K562 treated with DMSO at 1 percent for 4 hours (cell line): Measurements from ENCODE around the gene ZNF345. TPM values are rescaled to one million over a fixed set of nuclear protein-coding genes. Genes with fewer than 3 reads are reported as not detected.

ENCODE experiments used
- total RNA-seq: library from RNA; unstranded; fragments of 300-600 nt; gene quantifications from 2 replicates; pipeline ENCODE4 v1.2.3, GENCODE V29; 2022; ENCODE audit not compliant: insufficient read depth

ZNF345 gene
- 0.31 TPM in 1 of 2 replicates, not detected in the other for total RNA-seq

DNA sequence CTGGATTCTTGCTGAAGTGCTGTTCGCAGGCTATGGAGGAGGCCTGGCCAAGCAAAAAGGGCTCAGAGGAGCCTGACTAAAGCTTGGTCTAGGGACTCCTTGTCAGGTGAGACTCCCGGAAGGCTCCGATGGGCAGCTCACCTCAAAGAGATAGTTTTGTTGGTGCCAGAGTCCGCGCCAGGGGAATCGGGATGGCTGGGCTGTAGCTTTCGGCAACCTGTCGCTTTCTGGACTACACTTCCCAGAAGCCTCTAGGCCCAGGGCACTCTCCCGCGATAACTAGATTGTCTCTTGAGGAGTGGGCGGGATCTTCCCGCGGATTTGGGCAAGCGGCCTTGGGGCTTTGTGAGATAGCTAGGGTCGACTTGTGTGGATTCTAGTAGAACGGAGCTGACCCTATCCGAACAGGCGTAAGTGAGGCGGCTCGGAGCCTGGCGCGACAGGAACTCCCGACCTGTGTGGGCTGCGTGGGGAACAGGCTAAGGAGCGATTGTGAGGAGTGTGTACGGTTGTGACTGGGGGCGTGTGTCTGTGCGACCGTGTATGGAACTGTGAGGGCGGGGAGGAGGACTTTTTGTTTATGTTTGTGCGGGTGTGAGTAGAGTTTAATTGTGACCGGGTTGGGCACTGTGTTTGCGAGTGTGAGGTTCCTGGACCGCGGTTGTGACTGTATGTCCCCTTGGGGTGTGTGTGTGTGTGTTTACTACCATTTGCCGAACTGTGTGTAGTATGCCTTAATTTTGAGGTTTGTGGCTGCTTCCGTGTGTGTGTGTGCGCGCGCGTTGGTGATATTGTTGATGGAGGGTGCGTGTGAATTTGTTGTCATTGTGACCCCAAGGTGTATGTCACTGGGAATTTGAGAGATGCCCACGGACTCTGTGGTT, at the start of gene ZNF345:
ZNF345 (plus strand) TSS at position 318 of the 884 bp plus-strand sequence. CDS start 25,955 bp downstream, outside the sequence.

DNA sequence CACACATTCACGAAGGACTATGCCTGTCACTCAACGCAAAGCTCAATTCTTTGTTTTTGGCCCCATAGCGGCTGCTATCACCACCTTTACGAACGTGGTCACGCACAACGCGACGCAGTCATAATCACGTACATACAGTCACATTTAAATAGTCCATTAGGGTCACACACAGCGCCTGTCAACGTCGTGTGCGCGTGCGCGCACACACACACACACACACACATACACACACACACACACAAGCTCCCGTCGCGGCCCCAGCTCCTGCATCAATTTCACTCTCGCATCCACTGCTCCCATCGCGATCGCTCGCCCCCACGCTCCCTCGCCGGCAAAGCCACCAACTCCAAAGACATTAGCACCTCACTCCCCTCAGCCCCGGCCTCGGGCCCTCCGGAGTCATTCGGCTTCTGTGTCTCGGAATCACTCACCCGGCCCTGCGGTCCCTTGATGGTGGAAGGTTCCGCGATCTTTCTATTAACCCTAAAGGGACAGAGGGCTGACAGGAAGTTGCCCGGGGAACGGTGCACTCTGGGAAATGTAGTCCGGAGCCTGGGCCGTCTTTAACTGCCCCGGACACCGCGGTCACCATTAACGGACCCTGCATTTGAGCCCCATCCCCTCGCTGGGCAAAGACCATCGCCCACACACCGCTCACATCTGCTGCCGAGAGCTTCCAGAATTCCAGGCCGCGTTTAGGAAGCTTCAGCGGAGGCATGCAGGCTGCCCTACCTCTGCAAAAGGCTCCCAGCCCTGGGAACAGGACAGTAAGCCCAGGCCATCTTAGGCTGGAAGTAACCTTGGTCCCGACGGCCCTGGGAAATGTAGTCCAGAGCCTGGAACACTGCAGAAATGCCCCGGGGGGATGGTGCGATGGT, 12.5 kb upstream of the ZNF345 start, which contains the start of gene ZNF790:
ZNF790 (minus strand) TSS at position 482 of the 878 bp plus-strand sequence. CDS start 12,768 bp downstream, outside the sequence.

GRCh38 chr19:36915992-36916830, 65.5 kb downstream of the ZNF345 start, which contains the start of the genes ZNF568 and ZNF829:
Gene ZNF568, plus strand, starts transcription at chr19:36916332. Its CDS starts 6,439 bp downstream, at chr19:36922771.
Gene ZNF829, minus strand, starts transcription at chr19:36916291. Its CDS starts 1,124 bp downstream, at chr19:36915167.

Other genes with a start within 250 kb of the ZNF345 start
- 0.28 TPM in 1 of 2 replicates, not detected in the other for gene ZNF382, start 245.6 kb upstream of the ZNF345 start, total RNA-seq
- not detected in 2 replicates for gene ZNF461, start 184.0 kb upstream of the ZNF345 start, total RNA-seq
- 2.7 and 3.7 TPM in 2 replicates for gene ZNF567, start 163.3 kb upstream of the ZNF345 start, total RNA-seq
- 1.3 TPM in 2 replicates for gene ZNF850, start 78.1 kb upstream of the ZNF345 start, total RNA-seq
- gene ZNF790, start 12.5 kb upstream of the ZNF345 start, total RNA-seq: 0.38 TPM in 1 of 2 replicates, not detected in the other
- 0.11 TPM in 1 of 2 replicates, not detected in the other for gene ZNF829, start 65.4 kb downstream of the ZNF345 start, total RNA-seq
- gene ZNF568, start 65.5 kb downstream of the ZNF345 start, total RNA-seq: not detected in 2 replicates
- gene ZNF420, start 227.6 kb downstream of the ZNF345 start, total RNA-seq: 2.1 and 2.5 TPM in 2 replicates